Effector CD8-positive, alpha-beta T cell (primary cell): ENCODE measurements around the gene KLHDC1.
A peak's percentile ranks its signal among the peaks of the same experiment; 100 is the strongest.
"Not testable (repeated sequence)": the region's sequence is repeated elsewhere in the genome, so short reads cannot be mapped to it uniquely, and the experiment has no call there.

Experiments used
- DNase-seq: peaks from one replicate; lab custom pipeline; 2025; lab: John Stamatoyannopoulos, UW
- total RNA-seq, 4 experiments: gene quantifications; one replicate each; lab custom pipeline; 2026; lab: John Stamatoyannopoulos, UW

KLHDC1 gene, protein sequence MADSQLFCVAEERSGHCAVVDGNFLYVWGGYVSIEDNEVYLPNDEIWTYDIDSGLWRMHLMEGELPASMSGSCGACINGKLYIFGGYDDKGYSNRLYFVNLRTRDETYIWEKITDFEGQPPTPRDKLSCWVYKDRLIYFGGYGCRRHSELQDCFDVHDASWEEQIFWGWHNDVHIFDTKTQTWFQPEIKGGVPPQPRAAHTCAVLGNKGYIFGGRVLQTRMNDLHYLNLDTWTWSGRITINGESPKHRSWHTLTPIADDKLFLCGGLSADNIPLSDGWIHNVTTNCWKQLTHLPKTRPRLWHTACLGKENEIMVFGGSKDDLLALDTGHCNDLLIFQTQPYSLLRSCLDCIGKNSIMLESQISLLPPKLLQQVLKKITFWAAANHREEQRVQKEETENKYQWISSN
- 5.1 to 10.3 (median 6.3) reads per million in 4 experiments for total RNA-seq

DNA sequence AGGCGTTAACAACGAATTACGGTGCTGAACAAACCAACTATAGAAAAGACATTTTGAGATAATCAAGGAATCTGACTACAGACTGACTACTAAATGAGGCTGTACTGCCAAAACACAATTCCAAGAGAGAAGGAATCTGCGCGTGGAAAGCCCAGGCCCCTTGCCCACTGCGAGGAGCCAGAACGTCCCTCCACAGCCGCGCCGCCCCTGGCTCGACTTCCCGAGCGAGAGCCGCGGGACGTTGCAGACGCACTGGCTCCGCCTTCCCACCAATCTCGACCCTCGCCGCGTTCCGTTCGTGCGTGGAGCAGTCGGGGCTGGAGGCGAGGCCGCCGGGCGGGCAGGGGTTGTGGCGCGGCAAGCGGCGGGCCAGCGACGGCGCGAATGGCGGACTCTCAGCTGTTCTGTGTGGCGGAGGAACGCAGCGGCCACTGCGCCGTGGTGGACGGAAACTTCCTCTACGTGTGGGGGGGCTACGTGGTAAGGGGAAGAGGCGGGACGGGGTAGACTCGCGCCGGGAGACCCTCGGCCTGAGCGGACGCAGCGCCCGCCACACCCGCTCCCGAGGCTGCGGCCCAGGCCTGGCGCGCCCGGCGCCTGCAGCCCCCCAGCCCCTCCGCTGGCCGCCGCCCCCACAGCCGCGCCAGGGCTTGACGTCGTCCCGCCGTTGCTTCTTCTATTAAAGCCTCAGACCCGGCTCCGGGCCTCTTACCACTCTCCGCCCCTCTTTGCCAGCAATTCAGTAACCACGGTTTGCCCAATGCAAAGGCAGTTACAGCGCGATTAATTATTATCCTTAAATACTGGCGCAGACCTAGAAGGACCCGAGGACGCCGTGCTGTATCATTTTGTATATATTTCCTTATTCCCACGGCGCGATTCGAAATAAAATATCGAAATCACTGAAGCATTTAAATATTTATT is at the start of gene KLHDC1:
KLHDC1 (plus strand) TSS at position 310 of the 924 bp plus-strand sequence; CDS start at position 385, 75 bp downstream.
- peak; percentile 66 for DNase-seq

DNA sequence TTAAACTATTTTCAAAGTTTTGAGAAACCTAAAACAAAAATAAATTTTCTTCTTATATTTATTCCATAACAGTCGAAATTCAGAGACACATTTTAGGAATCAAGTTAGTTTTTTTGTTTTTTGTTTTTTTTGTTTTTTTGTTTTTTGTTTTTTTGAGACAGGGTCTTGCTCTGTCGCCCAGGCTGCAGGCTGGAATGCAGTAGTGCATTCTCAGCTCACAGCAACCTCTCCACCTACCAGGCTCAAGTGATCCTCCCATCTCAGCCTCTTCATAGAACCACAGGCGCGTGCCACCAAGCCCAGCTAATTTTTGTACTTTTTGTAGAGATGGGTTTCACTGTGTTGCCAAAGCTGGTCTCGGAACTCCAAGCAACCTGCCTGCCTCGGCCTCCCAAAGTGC is 39.4 kb upstream of the KLHDC1 start:
- DNase-seq = no peak

- DNase-seq = no peak
Observed at GRCh38 chr14:49654511-49654910, 38.4 kb upstream of the KLHDC1 start.

DNA sequence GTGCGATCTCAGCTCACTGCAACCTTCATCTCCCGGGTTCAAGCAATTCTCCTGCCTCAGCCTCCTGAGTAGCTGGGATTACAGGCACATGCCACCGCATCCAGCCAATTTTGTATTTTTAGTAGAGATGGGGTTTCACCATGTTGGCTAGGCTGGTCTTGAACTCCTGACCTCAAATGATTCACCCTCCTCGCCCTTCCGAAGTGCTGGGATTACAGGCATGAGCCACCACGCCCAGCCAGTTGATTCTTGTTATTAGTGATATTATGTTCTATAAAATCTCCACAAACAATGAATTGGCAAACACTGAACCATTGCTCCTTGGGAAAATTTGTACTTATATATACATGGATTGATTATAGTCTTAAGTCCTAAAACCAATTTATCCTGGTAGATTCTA is 35.4 kb upstream of the KLHDC1 start:
- DNase-seq = not testable (repeated sequence)

DNA sequence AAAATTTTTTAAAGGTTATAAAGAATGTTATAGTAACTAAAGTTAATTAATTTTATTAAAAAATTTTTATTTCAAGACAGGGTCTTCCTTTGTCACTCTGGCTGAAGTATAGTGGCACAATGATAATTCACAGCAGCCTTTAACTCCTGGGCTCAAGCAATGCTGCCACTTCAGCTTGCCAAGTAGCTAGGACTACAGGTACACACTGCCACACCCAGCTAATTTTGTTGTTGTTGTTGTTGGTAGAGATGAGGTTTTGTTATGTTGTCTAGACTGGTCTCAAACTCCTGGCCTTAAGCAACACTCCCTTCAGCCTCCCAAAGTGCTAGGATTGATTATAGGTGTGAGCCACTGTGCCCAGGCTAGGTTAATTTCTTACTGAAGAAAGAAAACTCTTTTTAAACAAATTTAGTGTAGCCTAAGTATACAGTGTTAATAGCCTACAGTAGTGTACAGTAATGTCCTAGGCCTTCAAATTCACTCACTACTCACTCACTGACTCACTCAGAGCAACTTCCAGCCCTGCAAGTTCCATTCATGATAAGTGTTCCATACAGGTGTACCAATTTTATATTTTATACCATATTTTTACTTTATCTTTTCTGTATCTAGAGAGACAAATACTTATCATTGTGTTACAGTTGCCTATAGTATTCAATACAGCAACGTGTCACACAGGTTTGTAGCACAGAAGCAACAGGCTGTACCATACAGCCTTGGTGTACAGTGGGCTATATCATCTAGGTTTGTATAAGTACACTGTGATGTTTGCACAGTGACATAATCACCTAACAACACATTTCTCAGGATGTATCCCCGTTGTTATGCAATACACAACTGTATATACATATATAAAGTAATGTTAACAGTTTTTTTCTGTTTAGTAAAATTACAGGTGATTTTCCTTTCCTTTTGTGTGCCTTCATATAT is 33.1 kb upstream of the KLHDC1 start:
- DNase-seq = no peak

- no peak for DNase-seq
Observed at GRCh38 chr14:49670475-49670874, 22.4 kb upstream of the KLHDC1 start.

- DNase-seq = no peak
Observed at GRCh38 chr14:49673586-49673985, 19.3 kb upstream of the KLHDC1 start.

- no peak for DNase-seq
Observed at GRCh38 chr14:49677643-49678042, 15.3 kb upstream of the KLHDC1 start.

- no peak for DNase-seq
Observed at GRCh38 chr14:49679271-49679670, 13.6 kb upstream of the KLHDC1 start.

DNA sequence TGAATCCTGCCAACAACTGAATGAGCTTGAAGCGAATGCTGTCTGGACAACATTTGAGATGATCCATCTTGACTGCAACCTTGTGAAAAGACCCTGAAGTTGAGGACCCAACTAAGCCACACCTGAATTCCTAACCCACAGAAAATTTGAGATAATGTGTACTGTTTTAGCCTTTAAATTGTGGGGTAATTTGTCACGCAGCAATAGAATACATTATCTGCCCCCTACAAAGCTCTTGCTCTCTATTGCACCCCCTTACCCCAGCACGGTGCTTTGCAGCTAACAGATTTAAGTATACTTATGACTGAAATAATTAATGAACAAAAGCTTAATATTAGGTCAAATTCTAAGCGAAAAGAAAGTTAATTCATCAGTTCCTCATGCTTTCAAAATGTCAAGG is 6.5 kb upstream of the KLHDC1 start:
- DNase-seq = no peak

- peak; percentile 50 for DNase-seq
Observed at GRCh38 chr14:49687942-49688700, 4.8 kb upstream of the KLHDC1 start, which contains the start of gene POLE2. Gene POLE2, minus strand, starts transcription at chr14:49688214. Its CDS starts 11 bp downstream, at chr14:49688203.

DNA sequence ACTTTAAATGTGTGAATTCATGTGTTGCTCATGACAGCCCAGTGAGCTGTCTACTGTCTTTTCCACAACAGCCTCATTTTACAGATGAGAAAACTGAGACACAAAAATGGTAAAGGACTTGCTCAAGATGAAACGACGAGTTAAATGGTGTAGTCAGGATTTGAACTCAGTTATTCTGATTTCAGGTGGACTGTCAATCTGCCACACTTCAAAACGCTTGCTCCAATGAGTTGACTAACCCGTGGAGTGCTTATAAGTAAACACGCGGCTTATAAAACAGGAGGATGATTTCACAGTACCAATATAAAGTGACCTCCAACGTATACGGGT is 4.3 kb upstream of the KLHDC1 start:
- no peak for DNase-seq

DNA sequence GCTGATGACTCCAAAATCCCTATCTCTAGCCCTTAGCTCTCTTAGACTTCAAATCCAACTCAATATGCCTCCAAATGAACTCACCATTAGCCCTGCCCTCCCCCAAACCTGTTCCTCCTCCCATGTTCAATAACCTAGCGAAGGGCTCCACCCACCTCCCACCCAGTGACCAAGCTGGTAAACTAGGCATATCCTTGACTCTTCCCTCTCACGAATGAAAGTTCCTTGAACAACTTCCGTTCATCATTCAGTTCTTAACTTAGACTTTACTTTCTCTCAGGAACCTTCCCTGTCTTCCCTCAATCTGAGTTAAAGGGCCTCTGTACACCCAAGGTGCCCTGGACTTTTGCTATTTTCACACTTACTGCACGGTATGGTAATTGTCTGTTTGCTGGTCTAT is 1.9 kb upstream of the KLHDC1 start:
- no peak for DNase-seq

DNA sequence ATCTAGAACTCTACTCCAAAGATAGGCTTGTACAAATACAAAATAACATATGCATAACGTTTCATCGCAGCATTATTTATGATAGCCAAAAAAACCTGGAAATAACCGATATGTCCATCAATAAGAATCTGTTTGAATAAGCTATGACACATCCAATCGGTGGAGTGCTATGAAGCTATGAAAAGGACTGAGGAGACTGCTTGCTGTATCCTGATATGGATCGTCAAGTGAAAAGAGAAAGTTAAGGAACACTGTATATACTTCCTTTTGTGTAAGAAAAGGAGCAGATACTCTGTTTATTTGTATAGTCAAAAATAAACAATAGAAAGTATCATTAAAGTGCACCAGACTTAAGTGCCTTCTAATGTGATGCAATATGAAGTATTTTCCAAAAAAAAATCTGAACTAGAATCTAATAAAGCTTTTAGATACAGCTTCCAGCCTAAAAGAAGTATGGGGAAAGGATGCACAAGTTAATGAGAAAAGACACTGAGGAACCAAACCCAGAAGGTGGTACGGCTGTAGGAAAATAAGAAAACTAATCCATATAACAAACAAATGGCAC is 645 bp upstream of the KLHDC1 start:
- DNase-seq = no peak

- DNase-seq = not testable (repeated sequence)
Observed at GRCh38 chr14:49693735-49694124, 810 bp downstream of the KLHDC1 start.

DNA sequence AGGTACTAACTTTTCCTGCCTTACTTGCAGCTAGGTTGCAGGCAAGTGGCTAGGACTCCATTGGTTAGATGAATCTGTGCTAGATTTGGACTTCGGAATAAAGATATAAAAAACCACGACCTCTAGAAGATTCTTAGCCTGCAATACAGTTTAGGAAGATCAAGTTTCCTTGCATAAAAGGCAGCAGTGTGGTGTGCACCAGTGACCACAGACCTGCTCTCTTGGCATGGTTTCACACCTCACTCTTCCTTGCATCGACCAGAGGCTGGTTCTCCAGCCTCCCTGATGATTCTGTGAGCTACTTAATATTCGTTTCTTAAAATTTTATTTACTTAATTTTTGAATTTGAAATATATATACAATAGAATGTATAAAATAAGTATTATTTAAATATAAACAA is 9.8 kb downstream of the KLHDC1 start:
- DNase-seq = no peak

DNA sequence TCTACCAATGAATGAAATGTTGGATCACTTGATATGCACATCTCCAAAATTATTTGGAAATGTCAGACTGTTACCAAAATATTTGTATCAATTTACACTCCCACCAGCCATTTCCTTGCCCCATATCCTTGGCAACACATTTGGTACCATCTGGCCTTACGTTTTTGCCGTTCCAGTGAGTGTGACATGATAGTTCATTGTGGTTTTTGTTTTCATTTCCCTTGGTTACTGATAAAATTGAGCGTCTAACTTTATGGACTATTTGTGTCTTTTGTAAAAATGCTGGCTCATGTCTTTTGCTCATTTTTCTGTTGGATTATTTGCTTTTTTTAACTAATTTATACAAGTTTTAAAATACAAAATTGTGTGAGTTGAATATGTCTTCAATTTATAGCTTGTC is 11.0 kb downstream of the KLHDC1 start:
- DNase-seq = no peak

DNA sequence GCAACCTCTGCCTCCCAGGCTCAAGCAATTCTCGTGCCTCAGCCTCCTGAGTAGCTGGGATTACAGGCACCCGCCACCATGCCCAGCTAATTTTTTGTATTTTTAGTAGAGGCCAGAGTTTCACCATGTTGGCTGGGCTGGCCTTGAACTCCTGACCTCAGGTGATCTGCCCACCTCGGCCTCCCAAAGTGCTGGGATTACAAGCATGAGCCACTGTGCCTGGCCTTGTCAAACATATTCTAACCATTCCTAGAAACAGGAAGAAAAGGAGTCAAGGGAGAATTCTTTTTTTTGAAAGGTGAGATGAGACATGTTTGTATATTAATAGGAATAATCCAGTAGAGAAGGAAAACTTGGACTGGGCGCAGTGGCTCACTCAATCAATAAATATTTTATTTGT is 11.6 kb downstream of the KLHDC1 start:
- not testable (repeated sequence) for DNase-seq

DNA sequence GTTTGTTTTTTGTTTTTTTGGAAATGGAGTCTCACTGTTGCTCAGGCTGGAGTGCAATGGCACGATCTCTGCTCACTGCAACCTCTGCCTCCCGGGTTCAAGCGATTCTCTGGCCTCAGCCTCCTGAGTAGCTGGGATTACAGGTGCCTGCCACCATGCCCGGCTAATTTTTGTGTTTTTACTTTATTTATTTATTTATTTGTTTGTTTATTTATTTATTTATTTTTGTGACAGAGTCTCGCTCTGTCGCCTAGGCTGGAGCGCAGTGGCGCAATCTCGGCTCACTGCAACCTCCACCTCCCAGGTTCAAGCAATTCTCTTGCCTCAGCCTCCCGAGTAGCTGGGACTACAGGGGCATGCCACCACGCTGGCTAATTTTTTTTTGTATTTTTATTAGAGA is 18.1 kb downstream of the KLHDC1 start:
- DNase-seq = not testable (repeated sequence)

DNA sequence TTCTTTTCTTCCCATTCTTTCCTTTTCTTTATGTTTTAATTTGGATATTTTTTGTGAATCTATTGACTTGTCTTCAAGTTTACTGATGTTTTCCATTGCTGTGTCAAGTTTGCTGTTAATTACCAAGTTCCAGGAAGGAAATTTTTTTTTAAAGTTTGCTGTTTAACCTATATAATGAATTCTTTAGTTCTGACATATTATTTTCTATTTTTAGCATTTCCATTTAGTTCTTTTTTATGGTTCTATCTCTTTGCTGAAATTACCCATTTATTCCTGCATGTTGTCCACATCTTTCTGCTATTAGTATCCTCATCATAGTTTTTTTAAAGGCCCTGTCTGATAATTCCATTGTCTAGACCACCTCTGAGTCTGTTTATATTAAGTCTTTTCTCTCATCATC is 27.8 kb downstream of the KLHDC1 start:
- no peak for DNase-seq
